ENCODE results near the gene ICOSLG.
"Not testable (repeated sequence)": the region's sequence is repeated elsewhere in the genome, so short reads cannot be mapped to it uniquely, and the experiment has no call there.

ICOSLG gene

DNA sequence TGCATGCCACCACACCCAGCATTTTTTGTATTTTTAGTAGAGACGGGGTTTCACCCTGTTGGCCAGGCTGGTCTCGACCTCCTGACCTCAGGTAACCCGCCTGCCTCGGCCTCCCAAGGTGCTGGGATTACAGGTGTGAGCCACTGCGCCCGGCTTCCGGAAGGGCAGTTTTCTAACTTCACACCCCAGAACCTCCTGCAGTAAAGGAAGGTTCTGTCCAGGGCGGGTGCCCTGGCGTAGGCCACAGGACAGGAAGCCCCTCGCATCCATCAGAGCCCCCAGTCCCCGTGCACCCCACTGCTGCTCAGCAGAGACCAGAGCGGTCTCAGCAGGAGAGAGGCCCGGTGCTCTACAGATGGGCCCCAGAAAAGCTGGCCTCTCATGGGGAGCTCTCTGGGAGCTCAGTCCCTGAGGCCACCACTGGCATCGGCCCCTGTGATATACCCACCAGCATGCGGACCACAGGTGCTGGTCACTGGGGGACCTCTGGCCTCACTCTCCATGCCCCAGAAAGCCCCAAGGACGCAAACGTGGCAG is 25.1 kb upstream of the ICOSLG start:
- no peak for DNase-seq (ENCODE audit: low read depth)

DNA sequence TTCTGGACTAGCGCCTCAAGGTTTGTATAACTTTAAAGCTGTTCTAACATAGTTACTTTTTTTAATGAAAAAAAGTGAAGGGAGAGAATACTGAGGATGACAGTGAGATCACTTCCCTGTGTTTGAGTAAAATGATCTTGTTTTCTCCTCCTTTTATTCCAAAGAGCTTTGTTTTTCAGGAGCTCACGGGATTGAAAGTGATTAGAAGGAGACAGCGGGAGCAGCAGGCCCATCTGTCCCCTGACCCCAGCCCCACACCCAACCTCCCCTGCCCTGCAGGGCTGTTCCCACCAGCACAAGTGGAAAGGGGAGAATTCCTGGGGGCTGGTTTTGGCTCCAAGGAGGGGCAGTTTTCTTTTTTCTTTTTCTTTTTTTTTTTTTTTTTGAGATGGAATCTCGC is 23.0 kb upstream of the ICOSLG start:
- no peak for DNase-seq (ENCODE audit: low read depth)

- no peak for DNase-seq (ENCODE audit: low read depth)
These were observed 22.5 kb upstream of the ICOSLG start for GRCh38 chr21:44263221-44263760.

DNA sequence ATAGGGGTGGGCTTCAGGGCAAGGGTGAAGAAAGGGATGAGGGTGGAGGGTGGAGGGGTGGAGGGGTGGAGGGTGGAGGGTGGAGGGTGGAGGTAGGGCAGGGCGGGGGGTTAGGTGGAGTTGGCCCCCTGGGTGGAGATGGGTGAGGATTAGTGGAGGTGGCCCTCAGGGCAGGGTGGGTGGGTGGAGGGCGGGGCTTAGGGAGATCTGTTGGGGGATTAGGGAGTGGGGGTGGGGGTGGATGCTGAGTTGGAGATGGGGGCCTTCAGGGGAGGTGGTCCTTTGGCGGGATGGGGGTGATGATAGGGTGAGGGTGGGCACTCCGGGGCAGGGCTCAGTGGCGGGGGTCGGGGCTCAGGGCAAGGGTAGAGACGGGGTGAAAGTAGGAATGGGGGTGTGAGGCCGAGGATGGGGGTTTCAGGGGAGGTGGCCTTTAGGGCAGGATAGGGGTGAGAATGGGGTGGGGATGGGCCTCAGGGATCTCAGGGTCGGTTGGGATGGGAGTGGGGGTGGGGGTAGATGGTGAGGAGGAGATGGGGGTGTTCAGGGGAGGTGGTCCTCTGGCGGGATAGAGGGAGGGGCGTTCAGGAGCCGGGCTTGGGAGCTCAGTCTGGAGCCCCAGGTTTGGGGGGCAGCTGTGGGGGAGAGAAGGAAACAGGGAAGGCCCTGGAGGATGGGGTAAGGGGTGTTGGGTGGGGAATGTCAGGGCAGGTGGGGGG is 21.8 kb upstream of the ICOSLG start:
- no peak for DNase-seq (ENCODE audit: low read depth)

DNA sequence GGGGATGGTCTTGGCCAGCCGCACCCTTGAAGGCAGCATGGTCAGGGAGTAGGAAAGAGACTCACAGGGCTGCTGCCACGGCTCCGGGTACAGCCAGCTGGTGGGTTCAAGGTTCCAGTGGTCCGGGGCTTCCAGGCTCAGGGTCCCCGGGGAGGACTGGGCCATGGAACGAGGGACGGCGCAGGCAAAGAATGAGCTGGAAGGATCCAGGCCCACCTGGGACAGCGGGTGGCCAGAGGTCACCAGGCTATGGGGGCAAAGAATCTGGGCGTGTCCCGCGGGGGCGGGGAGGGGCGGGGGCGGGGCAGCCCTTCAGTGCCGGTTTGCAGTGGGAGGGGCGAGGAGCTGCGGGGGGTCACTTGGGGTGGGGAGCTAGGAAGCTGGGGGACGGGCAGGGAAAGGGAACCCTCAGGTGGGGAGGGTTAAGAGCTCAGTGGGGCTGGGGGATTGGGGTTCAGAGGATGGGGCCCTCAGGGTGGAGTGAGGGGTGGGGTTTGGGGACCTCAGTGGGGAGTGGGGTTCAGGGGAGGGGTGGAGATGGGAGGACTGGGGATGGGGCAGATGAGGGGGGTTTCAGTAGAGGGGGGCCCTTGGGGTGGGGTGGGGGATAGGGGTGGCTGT is 21.0 kb upstream of the ICOSLG start, which contains the start of gene DNMT3L:
DNMT3L (minus strand) TSS at position 223 of the 621 bp plus-strand sequence. CDS start 638 bp downstream, outside the sequence.
- no peak for DNase-seq (ENCODE audit: low read depth)

DNA sequence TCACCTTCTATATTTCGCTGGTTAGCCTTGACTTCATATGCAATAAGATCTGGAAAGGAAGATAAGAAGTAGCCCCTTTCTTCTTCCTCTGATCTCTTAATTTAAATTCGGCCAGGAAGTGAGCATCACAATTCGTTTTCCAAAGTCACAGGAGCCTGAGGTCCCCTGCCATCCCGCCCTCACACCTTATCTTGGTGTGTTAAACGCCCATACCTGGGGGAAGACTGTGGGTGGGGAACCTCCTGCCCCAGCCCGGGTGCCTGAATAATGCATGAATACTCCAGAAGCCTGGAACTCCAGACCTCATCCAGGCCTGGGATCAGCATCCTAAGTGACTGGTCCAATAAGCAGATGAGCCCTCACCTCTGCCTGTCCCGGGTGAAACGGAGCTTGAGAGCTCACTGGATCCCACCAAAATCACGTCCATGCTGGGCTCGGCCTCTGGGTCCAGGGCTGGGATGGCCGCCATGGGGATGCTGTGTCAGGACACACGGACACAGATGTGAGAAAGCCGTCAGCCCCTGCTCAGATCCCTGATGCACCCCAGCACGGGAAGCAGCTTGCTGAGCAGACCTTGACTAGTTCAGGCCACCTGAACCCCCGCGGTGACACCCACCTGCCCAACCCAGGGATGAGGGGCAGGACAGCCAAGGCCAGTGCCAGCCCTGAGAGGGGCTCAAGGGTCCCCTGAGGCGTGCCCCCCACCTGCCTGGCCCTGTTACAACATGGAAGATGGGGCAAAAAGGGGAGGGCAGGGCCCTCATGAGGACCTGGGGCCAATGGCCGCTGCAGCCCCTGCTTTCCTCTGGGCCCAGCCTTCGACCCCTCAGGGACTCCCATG is 20.3 kb upstream of the ICOSLG start:
- DNase-seq (ENCODE audit: low read depth), result no peak

DNA sequence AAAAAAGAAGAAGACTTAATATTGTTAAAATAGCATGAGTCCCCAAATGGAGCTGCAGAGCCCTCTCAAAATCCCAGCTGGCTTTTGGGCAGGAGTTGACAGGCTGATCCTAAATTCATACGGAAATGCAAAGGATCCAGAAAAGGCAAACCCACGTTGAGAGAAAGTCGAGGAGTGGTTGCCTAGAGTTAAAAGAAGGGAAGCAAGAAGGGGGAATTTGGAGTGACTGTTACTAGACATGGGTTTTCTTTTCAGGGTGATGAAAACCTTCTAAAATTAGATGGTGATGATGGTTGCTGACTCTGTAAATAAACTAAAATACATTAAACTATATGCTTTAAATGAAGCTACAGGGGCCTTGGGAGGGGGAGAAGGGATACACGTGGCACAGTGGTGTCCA is 19.3 kb upstream of the ICOSLG start:
- DNase-seq (ENCODE audit: low read depth), result no peak

- no peak for DNase-seq (ENCODE audit: low read depth)
These were observed 18.5 kb upstream of the ICOSLG start for GRCh38 chr21:44259082-44259705.

- DNase-seq (ENCODE audit: low read depth), result no peak
These were observed 17.4 kb upstream of the ICOSLG start for GRCh38 chr21:44258056-44258725.

- DNase-seq (ENCODE audit: low read depth), result no peak
These were observed 14.8 kb upstream of the ICOSLG start for GRCh38 chr21:44255511-44255981.

DNA sequence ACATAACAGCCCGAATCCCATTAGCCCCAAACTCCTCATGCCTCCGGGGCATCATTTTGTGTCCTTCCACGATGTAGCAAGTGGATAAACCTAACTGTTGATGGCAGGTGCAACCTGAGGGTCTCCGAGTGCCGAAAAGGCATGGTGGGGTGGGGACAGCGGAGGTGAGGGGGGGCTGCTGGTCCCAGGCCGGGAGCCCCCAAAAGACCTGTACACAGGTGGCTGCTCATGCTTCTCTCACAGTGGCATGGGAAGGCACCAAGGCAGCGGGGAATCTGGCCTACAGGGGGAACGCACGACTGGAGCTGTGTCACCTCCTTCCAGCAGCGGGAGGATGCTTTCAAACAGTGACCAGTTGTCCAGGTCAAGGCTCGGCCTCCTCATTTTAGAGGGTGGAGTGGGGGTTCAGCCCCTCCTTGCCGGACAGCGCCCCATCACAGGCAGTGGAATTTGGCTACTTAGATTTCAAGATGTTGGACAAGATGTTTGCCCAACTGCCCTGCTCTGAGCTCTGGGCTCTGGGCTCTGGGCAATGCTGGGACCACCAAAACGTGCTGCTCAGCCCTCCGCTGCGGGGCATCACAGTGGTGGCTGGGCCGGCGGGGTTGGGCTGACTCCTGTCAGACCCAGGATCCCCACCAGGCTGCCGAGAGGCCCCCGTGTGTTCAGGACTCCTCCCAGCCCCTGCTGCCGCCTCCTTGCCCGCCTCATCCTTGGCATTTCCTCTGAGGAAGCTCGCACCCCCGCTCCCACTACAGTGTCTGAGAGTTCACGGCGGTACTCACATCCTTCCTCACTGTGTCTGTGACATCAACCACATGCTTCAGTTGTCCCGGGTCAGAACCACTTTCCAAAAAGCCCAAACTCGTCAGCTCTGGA is 13.3 kb upstream of the ICOSLG start:
- no peak for DNase-seq (ENCODE audit: low read depth)

GRCh38 chr21:44249204-44250037 is 8.7 kb upstream of the ICOSLG start:
- not testable (repeated sequence) for DNase-seq (ENCODE audit: low read depth)

DNA sequence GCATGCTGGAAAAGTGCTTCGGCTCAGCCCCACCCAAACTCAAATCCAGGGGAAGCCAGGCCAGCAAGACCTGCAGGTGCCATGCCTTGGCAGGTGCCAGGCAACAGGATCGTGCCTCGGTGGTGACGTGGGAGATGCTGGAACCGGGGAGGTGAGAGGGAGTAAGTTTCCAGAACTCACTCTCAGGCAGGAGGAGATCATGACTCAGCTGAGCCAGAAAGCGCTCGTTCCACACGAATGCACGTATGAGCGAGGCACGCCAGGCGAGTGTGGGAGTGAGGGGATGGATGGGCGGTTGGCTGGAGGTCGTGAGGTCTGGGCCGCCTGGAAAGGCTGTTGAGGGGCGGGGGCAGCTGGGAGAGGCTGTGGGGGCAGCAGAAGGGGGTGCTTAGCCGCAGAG is 7.2 kb upstream of the ICOSLG start:
- not testable (repeated sequence) for DNase-seq (ENCODE audit: low read depth)

DNA sequence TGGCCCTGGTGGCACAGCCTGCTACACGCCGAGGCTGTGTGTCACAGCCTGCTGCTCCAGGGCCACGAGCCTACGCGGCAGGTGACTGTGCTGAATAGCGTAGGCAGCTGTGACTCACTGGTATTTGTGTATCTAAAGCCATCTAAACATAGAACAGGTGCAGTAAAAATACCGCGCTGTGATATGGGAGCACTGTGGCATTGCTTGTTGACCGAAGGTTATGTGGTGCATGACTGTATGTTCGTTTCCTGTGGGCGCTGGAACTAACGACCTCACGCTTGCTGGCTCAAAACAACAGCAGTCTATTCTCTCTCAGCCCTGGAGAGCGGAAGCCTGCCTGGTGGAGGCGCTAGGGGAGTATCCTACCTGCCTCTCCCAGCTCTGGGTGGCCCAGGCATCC is 3.2 kb upstream of the ICOSLG start:
- not testable (repeated sequence) for DNase-seq (ENCODE audit: low read depth)

- DNase-seq (ENCODE audit: low read depth), result not testable (repeated sequence)
These were observed 538 bp upstream of the ICOSLG start for GRCh38 chr21:44241281-44241680.

GRCh38 chr21:44240353-44240752 is 390 bp downstream of the ICOSLG start:
- DNase-seq (ENCODE audit: low read depth), result not testable (repeated sequence)

- not testable (repeated sequence) for DNase-seq (ENCODE audit: low read depth)
These were observed 11.2 kb downstream of the ICOSLG start for GRCh38 chr21:44229561-44229960.

DNA sequence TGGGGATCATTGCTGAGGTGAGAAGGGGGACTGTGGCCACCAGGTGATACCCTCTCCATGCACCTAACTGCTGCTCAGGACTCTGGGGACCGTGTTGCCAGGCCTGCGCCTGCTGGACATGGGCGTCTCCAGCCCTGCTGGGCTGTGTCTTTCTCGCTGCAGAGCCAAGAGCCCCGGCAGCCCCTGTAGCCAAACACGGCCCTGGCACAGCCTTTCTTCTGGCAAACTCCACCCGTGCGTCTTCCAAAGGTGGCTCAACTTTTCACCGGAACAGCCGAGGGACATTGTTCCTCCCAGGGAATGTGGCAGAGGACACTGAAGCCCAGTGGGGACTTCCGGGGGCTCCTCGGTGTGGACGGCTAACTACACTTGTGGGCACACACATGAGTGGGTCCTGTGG is 12.6 kb downstream of the ICOSLG start:
- not testable (repeated sequence) for DNase-seq (ENCODE audit: low read depth)

DNA sequence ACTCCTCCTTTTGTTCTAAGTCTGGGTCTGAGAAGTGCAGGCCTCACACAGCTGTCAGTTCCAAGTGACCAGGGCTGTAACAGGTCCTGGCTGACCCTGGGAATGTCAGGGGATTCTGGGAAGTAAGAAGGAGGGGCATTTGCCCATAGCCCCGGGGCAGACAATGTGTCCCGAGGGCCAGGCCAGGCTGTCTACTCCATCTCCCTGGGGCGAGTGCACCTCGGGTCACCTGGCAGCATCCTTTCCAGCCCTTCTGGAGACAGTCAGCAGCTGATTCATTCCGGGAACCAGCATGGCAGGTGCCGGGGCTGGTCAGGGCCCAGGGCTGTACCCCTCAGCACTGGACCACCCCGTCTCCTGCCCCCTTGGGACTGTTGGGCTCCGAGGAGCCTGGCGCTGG is 13.1 kb downstream of the ICOSLG start:
- not testable (repeated sequence) for DNase-seq (ENCODE audit: low read depth)

All from CMK (cell line).